Islet of Langerhans (tissue), 1 donor: ENCODE measurements around the gene STK40.

Experiments used
- FAIRE-seq: peaks from one replicate; lab custom pipeline; 2011; peaks lifted over from hg19 to GRCh38; lab: Jason Lieb, UNC

STK40 gene

GRCh38 chr1:36372617-36373016, 13.1 kb downstream of the STK40 start:
- FAIRE-seq: no peak

GRCh38 chr1:36369061-36369861, 16.5 kb downstream of the STK40 start:
- no peak for FAIRE-seq

GRCh38 chr1:36367798-36368197, 17.9 kb downstream of the STK40 start:
- FAIRE-seq: no peak

GRCh38 chr1:36367066-36367465, 18.7 kb downstream of the STK40 start:
- no peak for FAIRE-seq

GRCh38 chr1:36366091-36366661, 19.5 kb downstream of the STK40 start:
- FAIRE-seq: no peak

GRCh38 chr1:36365381-36365780, 20.3 kb downstream of the STK40 start:
- no peak for FAIRE-seq

- FAIRE-seq: no peak
Observed at GRCh38 chr1:36359911-36360550, 25.7 kb downstream of the STK40 start.

- FAIRE-seq: no peak
Observed at GRCh38 chr1:36359383-36359782, 26.3 kb downstream of the STK40 start.

- FAIRE-seq: no peak
Observed at GRCh38 chr1:36358514-36359084, 27.1 kb downstream of the STK40 start.

GRCh38 chr1:36355811-36356210, 29.9 kb downstream of the STK40 start:
- FAIRE-seq: no peak

- FAIRE-seq: no peak
Observed at GRCh38 chr1:36354486-36354885, 31.2 kb downstream of the STK40 start.

GRCh38 chr1:36352910-36353878, 32.5 kb downstream of the STK40 start:
- no peak for FAIRE-seq

GRCh38 chr1:36352125-36352909, 33.4 kb downstream of the STK40 start:
- FAIRE-seq: no peak

GRCh38 chr1:36351227-36351977, 34.3 kb downstream of the STK40 start:
- FAIRE-seq: no peak

GRCh38 chr1:36350659-36351226, 35.0 kb downstream of the STK40 start:
- FAIRE-seq: no peak

- FAIRE-seq: no peak
Observed at GRCh38 chr1:36349839-36350238, 35.9 kb downstream of the STK40 start.

GRCh38 chr1:36349241-36349671, 36.5 kb downstream of the STK40 start:
- FAIRE-seq: no peak

- no peak for FAIRE-seq
Observed at GRCh38 chr1:36346741-36347370, 38.9 kb downstream of the STK40 start.

- no peak for FAIRE-seq
Observed at GRCh38 chr1:36345353-36345752, 40.4 kb downstream of the STK40 start.

GRCh38 chr1:36344395-36344680, 41.4 kb downstream of the STK40 start:
- no peak for FAIRE-seq
